Activated CD8-positive, alpha-beta memory T cell treated with anti-CD3 and anti-CD28 coated beads for 1 hour (primary cell): ENCODE measurements around the gene PCAT7.
"Not testable (repeated sequence)": the region's sequence is repeated elsewhere in the genome, so short reads cannot be mapped to it uniquely, and the experiment has no call there.

Experiments used
- DNase-seq, 2 donors: peaks; one replicate each; pipeline ENCODE4 v3.0.0-alpha.2; 2020; ENCODE audit warnings: low read depth in 1 of 2; ENCODE audit errors: extremely low read depth in 1 of 2

Gene PCAT7

DNA sequence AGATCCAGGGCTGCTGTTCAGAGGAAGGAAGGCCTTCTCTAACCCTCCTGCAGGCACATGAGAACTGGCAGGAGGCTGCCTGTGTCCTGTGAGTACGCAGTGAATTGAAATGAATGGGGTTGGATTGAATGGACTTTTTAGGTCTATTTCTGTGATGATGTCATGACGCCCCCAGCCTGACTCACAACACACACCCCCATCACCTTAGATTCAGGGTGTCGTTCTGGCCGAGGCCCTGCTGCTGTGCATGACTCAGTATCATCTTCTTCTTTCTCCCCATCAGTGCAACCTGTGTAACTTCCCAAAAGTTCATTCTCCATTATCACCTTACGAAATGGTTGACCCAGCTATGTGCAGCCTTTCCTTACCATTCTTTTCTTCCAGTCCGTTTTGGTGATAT is 5.4 kb downstream of the PCAT7 start:
- DNase-seq: no peak

DNA sequence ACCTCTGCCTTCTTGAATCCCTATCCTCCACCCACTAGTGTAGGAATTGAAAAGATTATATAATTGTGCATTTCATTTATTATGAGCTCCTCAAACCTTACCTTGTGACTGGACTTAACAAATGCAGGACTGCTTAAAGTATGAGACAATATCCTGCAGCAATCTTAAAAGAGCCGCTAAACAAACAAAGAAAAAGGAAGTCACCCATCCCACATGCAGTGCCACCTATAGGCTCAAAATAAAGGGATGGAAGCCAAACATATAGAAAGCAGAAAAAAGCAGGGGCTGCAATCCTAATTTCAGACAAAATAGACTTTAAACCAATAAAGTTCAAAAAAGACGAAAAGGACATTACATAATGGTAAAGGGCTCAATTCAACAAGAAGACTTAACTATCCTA is 8.7 kb downstream of the PCAT7 start:
- no peak for DNase-seq

DNA sequence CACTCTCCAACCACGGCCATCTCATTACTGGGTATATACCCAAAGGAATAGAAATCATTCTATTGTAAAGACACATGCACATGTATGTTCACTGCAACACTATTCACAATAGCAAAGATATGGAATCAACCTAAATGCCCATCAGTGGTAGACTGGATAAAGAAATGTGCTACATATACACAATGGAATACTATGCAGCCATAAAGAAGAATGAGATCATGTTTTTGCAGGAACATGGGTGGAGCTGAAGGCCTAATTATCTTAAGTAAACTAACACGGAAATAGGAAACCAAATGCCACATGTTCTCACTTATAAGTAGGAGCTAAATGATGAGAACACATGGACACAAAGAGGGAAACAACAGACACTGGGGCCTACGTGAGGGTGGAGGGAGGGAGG is 9.4 kb downstream of the PCAT7 start:
- DNase-seq: not testable (repeated sequence)

DNA sequence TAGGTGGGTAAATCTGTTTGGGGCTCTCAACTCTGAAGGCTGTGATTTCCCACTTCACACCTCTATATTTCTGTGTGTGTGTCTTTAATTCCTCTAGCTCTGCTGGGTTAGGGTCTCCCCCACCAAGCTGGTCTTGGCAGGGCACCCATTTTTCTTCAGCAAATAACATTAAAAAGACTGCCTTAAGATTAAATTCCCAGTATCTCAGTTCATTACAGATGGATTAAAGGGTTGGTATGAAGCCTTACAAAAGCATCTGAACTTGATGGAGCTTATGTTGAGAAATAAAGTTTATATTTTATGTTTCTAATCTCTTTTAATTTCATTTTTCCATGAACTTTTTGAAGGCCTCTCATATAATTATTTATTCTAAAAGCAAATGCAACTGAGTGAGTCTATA is 11.7 kb downstream of the PCAT7 start:
- DNase-seq: no peak

DNA sequence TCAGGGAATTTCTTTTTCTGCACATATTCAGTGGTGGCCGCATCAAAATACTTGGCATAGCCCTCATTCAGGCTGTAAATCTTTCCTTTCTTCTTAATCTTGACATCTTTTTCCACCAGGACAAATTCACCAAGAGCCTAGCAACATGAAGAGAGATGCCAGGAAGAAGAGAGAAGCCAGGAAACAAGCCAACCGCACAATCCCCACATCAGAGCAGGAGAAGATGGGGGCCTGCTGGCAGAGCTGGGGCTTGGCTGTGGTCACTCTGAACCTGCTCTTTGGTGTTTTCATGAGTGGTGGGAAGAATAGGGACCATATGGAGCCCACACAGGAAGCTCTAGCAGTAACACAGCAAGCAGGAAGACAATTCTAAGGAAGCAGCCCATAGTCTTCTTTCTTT is 12.4 kb downstream of the PCAT7 start:
- DNase-seq: no peak

DNA sequence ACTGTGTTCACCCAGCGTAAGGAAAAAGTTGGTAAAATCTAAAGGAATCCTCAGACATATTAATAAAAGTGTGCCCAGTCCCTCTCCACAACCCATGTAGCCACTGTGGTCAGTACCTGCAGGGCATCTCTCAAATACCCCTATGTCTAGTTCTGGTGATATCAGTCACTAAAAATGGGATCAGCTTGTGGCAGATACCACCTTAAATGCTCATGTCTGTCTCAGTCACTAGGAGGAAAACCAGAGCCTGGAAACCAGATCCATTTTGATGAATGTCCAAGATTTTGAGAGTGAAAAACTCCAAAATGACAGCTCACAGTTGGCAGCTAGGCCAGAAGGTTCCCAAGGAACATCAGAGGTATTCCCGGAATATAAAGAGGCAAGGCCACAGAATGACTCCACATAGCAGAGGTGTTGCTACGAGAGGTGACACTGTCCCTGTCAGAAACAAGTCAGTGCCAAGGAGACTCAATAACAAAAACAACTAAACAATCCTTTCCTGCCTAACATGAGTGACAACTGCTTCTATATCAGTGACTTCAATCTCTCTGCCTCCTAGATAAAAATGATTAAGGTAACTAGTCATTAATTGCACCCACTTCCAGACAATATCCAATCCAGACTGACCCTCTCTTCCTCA is 13.5 kb downstream of the PCAT7 start:
- DNase-seq: no peak

DNA sequence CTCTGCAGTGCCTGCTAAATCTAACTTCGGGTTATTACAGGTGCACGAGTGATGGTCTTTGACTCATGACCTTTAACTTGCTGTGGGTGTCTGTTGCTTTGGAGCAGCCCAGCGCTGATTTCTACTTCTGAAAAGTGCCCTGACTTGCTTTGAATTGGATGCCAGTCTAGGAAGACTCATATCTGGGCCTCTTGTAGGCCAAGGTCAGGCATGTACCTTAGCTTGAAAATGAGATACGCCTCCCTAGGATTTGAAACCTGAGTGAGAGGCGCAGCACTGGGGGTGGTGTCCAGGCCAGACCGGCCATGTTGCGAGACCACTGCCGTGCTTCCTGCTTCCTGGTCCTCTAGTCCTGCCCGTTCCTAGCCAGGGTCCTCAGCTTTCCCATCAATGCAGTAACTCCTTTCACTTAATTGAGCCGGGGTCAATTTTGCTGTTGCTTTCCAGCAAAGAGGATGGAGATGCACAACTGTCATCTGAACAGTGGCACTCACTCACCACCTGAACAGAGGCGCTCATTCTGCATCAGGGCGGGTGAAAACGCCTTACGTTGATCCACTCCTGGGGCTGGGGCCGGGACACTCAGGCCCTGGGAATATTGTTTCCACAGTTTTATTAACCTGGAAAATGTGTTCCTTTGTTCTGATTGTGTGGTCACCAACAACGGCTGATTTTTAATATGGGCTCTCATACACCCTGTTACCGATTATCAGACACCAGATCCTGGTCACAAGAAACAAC is 14.3 kb downstream of the PCAT7 start:
- DNase-seq: no peak

DNA sequence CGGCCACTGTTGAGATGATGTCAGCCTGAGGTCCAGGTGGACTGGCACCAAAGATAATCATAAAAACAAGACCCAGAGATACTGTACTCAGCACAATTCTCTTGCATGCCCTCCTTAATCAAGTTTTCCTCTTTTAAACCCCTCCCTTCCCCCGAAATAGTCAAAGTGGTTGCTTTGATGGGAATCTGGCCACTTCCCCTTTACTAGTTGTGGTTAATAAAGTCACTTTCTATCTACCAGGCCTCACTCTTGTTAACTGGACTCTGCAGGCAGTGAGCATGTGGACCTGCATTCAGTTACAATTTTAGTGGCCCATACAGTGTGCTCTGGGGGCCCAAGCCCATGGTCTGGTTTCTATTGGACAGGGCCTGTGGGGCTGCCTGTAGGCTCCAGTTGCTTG is 21.2 kb downstream of the PCAT7 start:
- DNase-seq: no peak

DNA sequence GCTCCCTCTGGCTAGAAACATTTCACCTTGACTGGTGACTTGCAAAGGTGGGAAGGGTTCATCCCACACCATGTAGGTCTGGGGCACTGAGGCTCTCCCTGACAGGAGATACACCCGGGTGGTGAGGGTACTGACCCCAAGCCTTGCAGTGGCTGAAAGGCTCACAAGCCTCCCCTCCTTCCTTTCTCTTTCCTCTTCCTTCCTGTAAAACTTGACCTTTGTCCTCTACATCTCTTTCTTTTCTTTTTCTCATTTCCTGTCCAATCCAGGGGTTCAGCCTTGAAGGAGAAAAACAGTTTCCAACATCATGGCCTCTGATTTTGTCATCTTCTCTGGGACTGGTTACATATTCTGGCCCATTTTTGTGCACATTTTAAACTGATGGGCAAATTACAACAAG is 22.2 kb downstream of the PCAT7 start:
- DNase-seq: no peak

DNA sequence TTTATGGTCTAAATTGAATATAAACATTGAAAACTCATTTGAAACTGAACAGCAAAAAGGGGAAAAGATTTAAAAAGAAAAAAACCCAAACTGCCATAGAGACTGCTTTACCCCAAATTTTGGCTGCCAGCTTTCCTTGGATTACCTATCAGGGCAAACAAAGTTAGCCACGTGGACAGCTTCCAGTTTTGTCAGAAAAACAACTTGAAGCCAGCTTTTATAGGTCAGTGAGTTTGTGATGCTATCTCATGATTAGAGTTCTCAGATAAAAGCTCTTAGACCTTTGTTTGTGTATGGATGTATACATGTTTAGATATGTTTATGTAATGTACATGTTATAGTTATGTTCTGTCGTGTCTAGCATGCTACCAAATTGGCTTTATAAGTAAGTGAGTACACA is 22.7 kb downstream of the PCAT7 start:
- DNase-seq: no peak

DNA sequence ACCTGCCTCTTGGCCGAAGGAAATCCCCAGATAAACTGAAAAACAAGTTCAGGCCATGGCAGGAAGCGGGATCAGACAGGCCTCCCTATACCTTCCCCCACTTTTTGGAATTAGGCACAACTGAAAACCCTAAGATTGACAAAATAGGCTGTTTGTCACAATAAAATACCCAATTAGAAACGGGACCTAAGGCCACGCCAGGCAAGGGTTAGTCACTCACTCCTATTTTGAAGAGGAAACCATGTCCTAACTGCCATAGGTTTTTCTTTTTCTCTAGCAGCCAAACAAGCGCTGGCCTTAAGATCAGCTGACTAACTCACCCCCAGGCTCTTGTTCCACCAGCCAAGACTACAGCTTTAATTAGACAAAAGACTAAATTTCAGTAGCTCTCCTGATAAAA is 26.8 kb downstream of the PCAT7 start:
- no peak for DNase-seq

DNA sequence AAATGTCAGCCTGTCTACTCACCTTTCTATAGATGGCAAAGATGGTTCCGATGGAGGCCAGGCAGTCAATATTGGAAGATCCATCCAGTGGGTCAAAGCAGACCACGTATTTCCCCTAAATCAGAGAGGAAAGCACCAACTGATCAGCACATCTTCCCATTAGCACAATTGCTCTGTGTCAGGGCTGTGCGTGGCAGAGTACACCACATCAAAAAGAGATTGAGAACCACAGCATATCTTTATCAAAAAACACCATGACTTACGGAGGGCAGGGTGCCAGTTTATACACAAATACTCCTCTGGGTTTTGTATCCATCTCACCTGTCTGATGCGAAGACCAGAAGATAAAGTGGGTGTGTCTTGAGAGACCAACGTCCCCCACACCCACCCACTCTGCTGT is 29.7 kb downstream of the PCAT7 start:
- DNase-seq: no peak

DNA sequence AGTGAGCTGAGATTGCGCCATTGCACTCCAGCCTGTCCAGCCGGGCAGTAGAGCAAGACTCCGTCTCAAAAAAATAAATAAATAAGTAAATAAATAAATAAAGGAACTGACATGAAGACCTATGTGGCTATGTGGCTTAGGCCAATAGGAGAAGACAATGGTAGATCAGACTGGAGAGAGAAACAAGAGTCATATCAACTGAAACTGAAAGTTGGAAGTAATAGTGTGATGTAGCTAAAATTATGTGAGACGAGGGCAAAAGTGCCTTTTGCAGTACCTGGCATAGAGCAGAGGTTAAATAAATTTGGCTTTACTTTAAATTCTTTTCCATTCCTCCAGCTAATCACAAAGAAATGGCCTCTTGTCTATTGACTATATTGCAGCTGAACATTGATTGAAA is 31.4 kb downstream of the PCAT7 start:
- DNase-seq: no peak

DNA sequence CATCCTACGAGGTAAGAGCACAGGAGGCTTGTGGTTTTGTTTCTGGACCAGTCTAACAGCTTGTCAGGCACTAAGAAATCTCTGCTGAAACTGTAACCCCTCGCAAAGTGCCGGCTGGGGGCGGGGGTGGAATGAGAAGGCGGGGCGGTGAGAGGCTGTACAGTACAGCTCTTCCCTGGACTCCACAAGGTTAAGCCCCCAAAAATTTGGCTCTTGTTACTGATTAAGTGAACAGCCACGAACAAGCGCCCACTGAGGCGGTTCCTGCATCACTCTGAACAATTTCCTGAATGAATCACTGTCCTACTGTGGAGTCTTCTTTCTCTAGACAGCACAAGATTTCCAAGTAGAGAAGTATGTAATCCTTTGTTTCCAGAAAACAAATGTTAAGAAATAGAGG is 31.9 kb downstream of the PCAT7 start:
- DNase-seq: no peak

DNA sequence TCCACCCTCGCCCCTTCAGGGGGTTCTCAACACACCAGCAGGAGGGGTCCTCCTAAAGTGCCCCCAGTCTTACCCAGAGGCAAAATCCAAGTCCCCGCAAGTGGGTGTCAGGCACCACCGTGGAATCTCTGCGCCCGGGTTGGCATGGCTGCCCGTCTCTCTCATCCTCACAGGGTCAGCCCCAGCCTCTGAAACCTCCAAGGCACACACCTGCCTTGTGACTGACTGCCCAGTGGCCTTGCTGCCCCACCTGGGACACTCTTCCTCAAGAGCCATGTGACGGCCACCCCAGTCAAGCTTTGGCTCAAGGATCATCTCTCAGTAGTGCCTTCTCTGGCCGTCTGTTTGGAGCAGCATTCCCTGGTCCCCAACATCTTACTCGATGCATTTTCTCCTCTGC is 33.8 kb downstream of the PCAT7 start:
- no peak for DNase-seq

DNA sequence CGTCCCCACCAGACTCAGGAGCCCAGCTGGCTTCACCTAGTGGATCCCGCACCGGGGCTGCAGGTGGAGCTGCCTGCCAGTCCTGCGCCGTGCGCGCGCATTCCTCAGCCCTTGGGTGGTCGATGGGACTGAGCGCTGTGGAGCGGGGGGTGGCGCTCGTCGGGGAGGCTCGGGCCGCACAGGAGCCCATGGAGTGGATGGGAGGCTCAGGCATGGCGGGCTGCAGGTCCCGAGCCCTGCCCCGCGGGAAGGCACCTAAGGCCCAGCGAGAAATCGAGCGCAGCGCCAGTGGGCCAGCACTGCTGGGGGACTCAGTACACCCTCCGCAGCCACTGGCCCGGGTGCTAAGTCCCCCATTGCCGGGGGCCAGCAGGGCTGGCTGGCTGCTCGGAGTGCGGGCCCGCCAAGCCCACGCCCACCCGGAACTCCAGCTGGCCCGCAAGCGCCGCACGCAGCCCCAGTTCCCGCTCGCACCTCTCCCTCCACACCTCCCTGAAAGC is 36.2 kb downstream of the PCAT7 start:
- DNase-seq: not testable (repeated sequence)

DNA sequence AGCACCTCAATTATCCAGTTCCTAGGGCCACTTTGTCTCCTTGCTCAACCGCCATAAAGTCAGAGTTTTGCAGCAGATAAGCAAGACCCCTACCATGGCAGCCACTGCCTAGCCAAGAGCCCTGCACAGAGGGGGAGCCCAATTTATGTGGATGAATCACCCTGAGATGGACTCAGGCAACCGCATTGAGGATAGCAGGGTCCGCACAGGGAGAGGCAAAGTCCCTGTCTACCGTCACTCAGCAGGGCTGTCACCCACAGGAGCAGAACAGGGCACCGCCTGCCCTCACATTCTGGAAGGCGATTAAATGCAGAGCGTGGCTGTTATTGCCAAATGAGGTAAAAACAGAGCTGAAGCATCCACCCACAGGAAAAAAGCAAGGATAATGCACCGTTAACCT is 37.0 kb downstream of the PCAT7 start:
- DNase-seq: no peak

DNA sequence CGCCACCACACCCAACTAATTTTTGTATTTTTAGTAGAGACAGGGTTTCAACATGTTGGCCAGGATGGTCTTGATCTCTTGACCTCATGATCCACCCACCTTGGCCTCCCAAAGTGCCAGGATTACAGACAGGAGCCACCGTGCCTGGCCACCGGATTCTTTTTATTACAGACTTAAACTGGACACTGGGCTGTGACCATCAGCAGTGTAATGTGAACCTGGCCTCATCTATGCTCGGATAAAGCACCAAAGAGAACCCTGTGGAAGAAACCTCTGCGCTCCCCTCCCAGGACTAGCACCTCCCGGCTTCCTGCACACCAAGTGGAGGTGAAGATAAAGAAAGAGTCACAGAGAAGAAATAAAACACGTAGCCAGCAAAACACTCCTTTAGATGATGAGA is 37.8 kb downstream of the PCAT7 start:
- not testable (repeated sequence) for DNase-seq

DNA sequence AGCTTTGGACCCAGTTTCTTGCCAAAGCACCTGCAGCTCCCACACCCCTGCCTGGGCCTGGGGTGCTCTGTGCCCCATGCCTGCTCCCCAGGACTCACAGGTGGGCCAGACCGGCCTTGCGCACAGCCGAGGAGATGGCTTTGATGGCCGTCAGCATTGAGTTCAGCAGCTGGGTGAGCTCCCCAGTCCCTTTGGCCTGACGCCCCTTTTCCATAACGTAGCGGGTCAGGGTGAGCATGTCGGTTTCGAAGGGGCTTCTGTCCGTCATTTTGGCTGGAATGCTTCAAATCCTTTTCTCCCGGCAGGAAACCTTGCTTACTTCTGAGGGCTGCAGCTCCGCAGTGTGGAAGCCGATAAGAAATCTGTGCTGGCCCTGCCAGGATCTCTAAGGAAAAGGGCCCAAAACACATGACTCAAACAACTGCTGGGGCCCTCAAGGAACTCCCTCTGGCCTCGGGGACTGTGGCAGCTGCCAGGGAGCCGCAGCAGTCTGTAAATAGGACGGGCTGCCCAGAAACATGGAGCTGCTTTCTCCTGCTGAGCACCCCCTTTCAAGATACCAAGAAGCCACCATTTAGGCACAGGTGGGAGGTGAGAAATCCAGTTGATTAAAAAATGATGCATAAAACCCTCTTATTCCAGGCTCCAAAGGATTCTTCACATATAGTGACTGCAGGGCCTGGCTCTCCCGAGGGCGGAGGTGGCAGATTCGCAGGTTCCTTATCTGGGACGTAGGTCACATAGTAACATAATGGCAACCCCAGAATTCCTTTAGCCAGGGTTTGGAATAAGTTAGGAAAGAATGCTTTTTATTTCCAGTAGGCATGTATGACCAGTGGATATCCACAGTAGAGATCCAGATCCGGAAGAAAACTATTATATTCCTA is 38.8 kb downstream of the PCAT7 start, which contains the start of gene FBP2:
TSS of gene FBP2 (minus strand) at position 366 of the 887 bp plus-strand sequence. CDS start at position 268, 98 bp downstream.
- no peak for DNase-seq

DNA sequence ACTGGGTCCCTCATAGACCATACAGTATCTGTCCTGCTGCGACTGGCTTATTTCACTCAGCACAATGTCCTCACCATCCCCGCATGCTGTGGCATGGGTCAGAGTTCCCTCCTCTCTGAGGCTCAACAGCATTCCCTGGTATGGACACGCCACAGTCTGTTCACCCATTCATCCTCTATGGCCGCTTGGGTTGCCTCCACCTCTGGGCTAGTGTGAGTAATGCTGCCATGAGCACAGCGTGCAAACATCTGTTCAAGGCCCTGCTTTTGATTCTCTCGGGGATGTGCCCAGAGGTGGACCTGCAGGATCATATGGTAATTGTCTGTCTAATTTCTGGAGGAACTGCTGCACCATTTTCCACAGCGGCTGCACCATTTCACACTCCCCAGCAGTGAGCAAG is 44.2 kb downstream of the PCAT7 start:
- no peak for DNase-seq

DNA sequence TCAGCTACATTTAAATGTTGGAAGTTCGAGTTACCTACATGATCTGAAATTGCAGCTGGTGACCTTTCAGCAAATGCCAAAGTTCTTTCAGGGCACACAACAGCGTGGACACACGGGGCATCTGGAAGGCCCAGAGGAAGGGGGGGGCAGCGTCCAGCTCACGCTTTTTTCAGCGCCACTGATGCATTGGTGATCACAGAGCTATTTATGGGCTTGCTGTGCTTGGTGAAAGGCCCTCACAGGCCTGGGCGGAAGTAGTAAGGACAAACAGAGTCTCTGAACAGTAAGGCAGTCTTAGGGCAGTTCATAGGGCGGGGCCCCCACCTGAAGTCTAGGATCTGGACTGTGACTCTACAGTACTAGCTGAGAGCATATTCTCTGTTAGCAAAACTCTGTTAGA is 45.4 kb downstream of the PCAT7 start:
- no peak for DNase-seq

DNA sequence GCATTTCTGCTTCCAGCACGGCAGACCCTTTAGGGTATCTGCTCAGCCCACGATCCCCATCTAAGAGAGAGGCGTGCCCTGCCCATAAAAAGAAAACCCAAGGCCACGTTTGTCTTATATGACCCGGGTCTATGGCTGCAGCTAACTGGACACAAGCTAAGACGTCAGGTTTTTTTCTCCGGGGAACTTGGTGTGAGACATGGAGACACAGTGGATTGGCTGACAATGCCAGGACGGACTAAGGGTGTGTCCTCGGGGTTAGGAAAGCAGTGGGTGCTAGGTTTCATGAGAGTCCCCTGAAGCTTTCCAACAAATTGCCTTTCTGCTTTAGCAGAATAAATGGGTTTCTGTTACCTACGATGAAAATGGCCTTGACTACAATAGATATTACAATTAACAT is 45.8 kb downstream of the PCAT7 start:
- no peak for DNase-seq
